MM.1S (cell line): Measurements from ENCODE around the gene ADAMTS18.

Experiments used
- CTCF ChIP-seq: fragments of 300-600 bp; sonication (generic); IDR thresholded peaks from 2 replicates; pipeline ENCODE4 v1.5.1; 2016; ENCODE audit warnings: antibody characterized with exemption, low read length, mixed read lengths
- EZH2 ChIP-seq: fragments of 300-600 bp; sonication (generic); optimal IDR thresholded peaks from 2 replicates; pipeline ENCODE3; 2017; ENCODE audit warnings: low read depth, mild to moderate bottlenecking, antibody characterized with exemption, low read length, mixed read lengths

- TF ChIP-seq CTCF: no peak
- no peak for TF ChIP-seq EZH2
Observed at GRCh38 chr16:77271532-77272426, 163.1 kb downstream of the ADAMTS18 start.
